Tibial nerve (tissue), 3 donors: Measurements from ENCODE around the gene BNIPL.

ENCODE experiments used
- CTCF ChIP-seq, 5 experiments: fragments of 200-600 bp in 3 of 5; fragments of 450-650 bp in 2 of 5; sonication (generic) in 3 of 5; IDR thresholded peaks; one replicate each; pipeline ENCODE4 v1.5.1; 2016 to 2019; ENCODE audit warnings: antibody characterized with exemption in 5 of 5, mild to moderate bottlenecking in 3 of 5, moderate library complexity in 2 of 5
- POLR2A ChIP-seq, 2 donors: fragments of 450-650 bp; IDR thresholded peaks; one replicate each; pipeline ENCODE4 v1.6.1; 2017; ENCODE audit warnings: antibody characterized with exemption in 2 of 2, mild to moderate bottlenecking in 2 of 2, moderate library complexity in 2 of 2

- no peak for TF ChIP-seq CTCF (IDR thresholded peaks at IDR 0.05)
- TF ChIP-seq POLR2A (IDR thresholded peaks at IDR 0.05) = no peak
These were observed 24.5 kb downstream of the BNIPL start for GRCh38 chr1:151060657-151061421.
